ENCODE measurements around the gene ST6GALNAC1. TPM values are rescaled to one million over a fixed set of nuclear protein-coding genes. Genes with fewer than 3 reads are reported as not detected.

Gene ST6GALNAC1
- total and polyA plus RNA-seq, 2 of the 13 experiments (the other 11 are each of a cell fraction or from before 2014, with no cell fraction given) = not detected

- peak; percentile 76 for TF ChIP-seq HIC2 (CRISPR knock-in tag; IDR thresholded peaks at IDR 0.05; ENCODE audit: low read depth)
- TF ChIP-seq HBP1 (CRISPR knock-in tag; IDR thresholded peaks at IDR 0.05; ENCODE audit: low read depth) = no peak
- TF ChIP-seq ZBTB25 (CRISPR knock-in tag; IDR thresholded peaks at IDR 0.05) = peak; percentile 76
- 0 out of 2 replicates have a peak, but pooled peaks have one; percentile 42 for TF ChIP-seq ZNF713 (CRISPR knock-in tag; IDR thresholded peaks at IDR 0.05)
- peak; percentile 17; the same call in 1 of the 2 replicates for TF ChIP-seq THAP11 (CRISPR knock-in tag; IDR thresholded peaks at IDR 0.05)
- TF ChIP-seq STAG1 (CRISPR knock-in tag; IDR thresholded peaks at IDR 0.05) = no peak
- no peak for TF ChIP-seq ZNF12 (CRISPR knock-in tag; IDR thresholded peaks at IDR 0.05)
- TF ChIP-seq NFE2 (CRISPR knock-in tag; IDR thresholded peaks at IDR 0.05) = no peak
- peak; percentile 71 for TF ChIP-seq SPEN (CRISPR knock-in tag; IDR thresholded peaks at IDR 0.05; ENCODE audit: low read depth)
- TF ChIP-seq ZBTB8A (CRISPR knock-in tag; IDR thresholded peaks at IDR 0.05; ENCODE audit: borderline replicate concordance, low read depth) = no peak
- no peak for TF ChIP-seq SMAD9 (CRISPR knock-in tag; IDR thresholded peaks at IDR 0.05)
- no peak for TF ChIP-seq TBX3 (IDR thresholded peaks at IDR 0.05; ENCODE audit: borderline replicate concordance)
- TF ChIP-seq ZEB1 (IDR thresholded peaks at IDR 0.05; ENCODE audit: insufficient replicate concordance, low read depth) = no peak
- no peak for TF ChIP-seq ZBTB34 (CRISPR knock-in tag; IDR thresholded peaks at IDR 0.05)
- TF ChIP-seq PAWR (CRISPR knock-in tag; IDR thresholded peaks at IDR 0.05; ENCODE audit: borderline replicate concordance) = no peak
- TF ChIP-seq ZNF737 (CRISPR knock-in tag; IDR thresholded peaks at IDR 0.05; ENCODE audit: borderline replicate concordance) = no peak
- peak; percentile 60 for TF ChIP-seq ZFP91 (CRISPR knock-in tag; IDR thresholded peaks at IDR 0.05; ENCODE audit: borderline replicate concordance)
- TF ChIP-seq FOXP1 (IDR thresholded peaks at IDR 0.05) = peak; percentile 80
- TF ChIP-seq FOXP1 (CRISPR knock-in tag; IDR thresholded peaks at IDR 0.05) = peak; percentile 95
- no peak for TF ChIP-seq ZNF20 (CRISPR knock-in tag; IDR thresholded peaks at IDR 0.05)
- no peak for TF ChIP-seq KDM5A (IDR thresholded peaks at IDR 0.05; ENCODE audit: borderline replicate concordance, low read length)
- no peak for TF ChIP-seq CAMTA2 (CRISPR knock-in tag; IDR thresholded peaks at IDR 0.05; ENCODE audit: borderline replicate concordance)
- TF ChIP-seq MBNL3 (CRISPR knock-in tag; conservative IDR thresholded peaks at IDR 0.05) = no peak
Observed at GRCh38 chr17:76691379-76692191, 48.0 kb upstream of the ST6GALNAC1 start (continued).

Measured in HepG2 (cell line).